COR-L47 (cell line): Measurements from ENCODE around the gene PTGDS.

Source experiments
- DNase-seq: peaks from one replicate; lab custom pipeline; 2025; lab: John Stamatoyannopoulos, UW

Gene PTGDS

GRCh38 chr9:136977223-136977622, at the start of gene PTGDS:
Gene PTGDS, plus strand, starts transcription at chr9:136977504. Its CDS starts 75 bp downstream, at chr9:136977579.
- DNase-seq = no peak

- DNase-seq = no peak
Observed at GRCh38 chr9:136928591-136928990, 48.7 kb upstream of the PTGDS start.

GRCh38 chr9:136930014-136930413, 47.3 kb upstream of the PTGDS start:
- DNase-seq = no peak

GRCh38 chr9:136931611-136932130, 45.6 kb upstream of the PTGDS start:
- DNase-seq = no peak

- no peak for DNase-seq
Observed at GRCh38 chr9:136934277-136934676, 43.0 kb upstream of the PTGDS start.

- DNase-seq = no peak
Observed at GRCh38 chr9:136935651-136936050, 41.7 kb upstream of the PTGDS start.

GRCh38 chr9:136936645-136937170, 40.6 kb upstream of the PTGDS start:
- no peak for DNase-seq

- no peak for DNase-seq
Observed at GRCh38 chr9:136937186-136938001, 39.9 kb upstream of the PTGDS start.

- no peak for DNase-seq
Observed at GRCh38 chr9:136939431-136939995, 37.8 kb upstream of the PTGDS start.

- no peak for DNase-seq
Observed at GRCh38 chr9:136939996-136940525, 37.2 kb upstream of the PTGDS start.

GRCh38 chr9:136940526-136941230, 36.6 kb upstream of the PTGDS start:
- no peak for DNase-seq

- DNase-seq = no peak
Observed at GRCh38 chr9:136941231-136942111, 35.8 kb upstream of the PTGDS start.

- DNase-seq = no peak
Observed at GRCh38 chr9:136942112-136942880, 35.0 kb upstream of the PTGDS start.

- DNase-seq = no peak
Observed at GRCh38 chr9:136942881-136943230, 34.4 kb upstream of the PTGDS start.

- DNase-seq = no peak
Observed at GRCh38 chr9:136943291-136944211, 33.8 kb upstream of the PTGDS start.

GRCh38 chr9:136944212-136944518, 33.1 kb upstream of the PTGDS start:
- DNase-seq = no peak

- peak; percentile 90 for DNase-seq
Observed at GRCh38 chr9:136944519-136945332, 32.6 kb upstream of the PTGDS start, which contains the start of the genes C8G and FBXW5. Gene C8G, plus strand, starts transcription at chr9:136945243. Its CDS starts 78 bp downstream, at chr9:136945321. Gene FBXW5, minus strand, starts transcription at chr9:136944738. Its CDS starts 655 bp downstream, at chr9:136944083.
